ENCODE results near the gene BAZ2A.

The BAZ2A gene

DNA sequence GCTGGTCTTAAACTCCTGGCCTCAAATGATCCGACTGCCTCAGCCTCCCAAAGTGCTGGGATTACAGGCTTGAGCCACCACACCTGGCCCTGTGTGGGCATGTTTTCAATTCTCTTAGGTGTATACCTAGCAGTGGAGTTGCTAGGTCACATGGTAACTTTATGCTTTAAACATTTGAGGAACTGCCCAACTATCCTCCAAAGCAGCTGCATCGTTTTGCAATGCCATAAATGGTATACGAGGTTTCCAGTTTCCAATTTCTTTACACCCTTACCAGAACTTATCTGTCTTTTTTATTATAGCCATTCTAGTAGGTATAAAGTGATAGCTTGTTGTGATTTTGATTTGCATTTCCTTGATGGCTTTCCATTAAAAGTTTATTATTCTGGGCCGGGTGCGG lies 83.4 kb downstream of the BAZ2A start:
- Histone ChIP-seq H3K9me2 (replicated peaks; ENCODE audit: low read depth, low read length) (no peaks in the 10 kb centered on the region), H3K9ac (ENCODE audit: low read depth, low read length, poor library complexity, severe bottlenecking) (no peak overlapping the region), H3K4me3 (ENCODE audit: low read length, poor library complexity, severe bottlenecking) (no peak overlapping the region), H3K4me2 (ENCODE audit: low read depth, low read length, poor library complexity, severe bottlenecking) (no peak overlapping the region), H3K27me3 (ENCODE audit: insufficient read depth, low read length, poor library complexity, severe bottlenecking) (no peaks in the 10 kb centered on the region), H3K4me1 (ENCODE audit: insufficient read depth, low read length, poor library complexity, severe bottlenecking) (no peaks in the 10 kb centered on the region), H2AFZ (ENCODE audit: low read length) (no peak overlapping the region), H3K79me2 (ENCODE audit: insufficient read depth, low read length) (no peaks in the 10 kb centered on the region), H3K9me3 (ENCODE audit: insufficient read depth, low read depth, low read length) (no peaks in the 10 kb centered on the region), H4K20me1 (ENCODE audit: insufficient read depth, low read length, poor library complexity, severe bottlenecking) (no peaks in the 10 kb centered on the region), H3K36me3 (ENCODE audit: insufficient read depth, low read length) (no peaks in the 10 kb centered on the region), H3F3A (ENCODE audit: low read depth) (no peaks in the 10 kb centered on the region)
- no peak for TF ChIP-seq EZH2phosphoT487 (IDR thresholded peaks at IDR 0.05; ENCODE audit: borderline replicate concordance)
- TF ChIP-seq, protein P1, sequence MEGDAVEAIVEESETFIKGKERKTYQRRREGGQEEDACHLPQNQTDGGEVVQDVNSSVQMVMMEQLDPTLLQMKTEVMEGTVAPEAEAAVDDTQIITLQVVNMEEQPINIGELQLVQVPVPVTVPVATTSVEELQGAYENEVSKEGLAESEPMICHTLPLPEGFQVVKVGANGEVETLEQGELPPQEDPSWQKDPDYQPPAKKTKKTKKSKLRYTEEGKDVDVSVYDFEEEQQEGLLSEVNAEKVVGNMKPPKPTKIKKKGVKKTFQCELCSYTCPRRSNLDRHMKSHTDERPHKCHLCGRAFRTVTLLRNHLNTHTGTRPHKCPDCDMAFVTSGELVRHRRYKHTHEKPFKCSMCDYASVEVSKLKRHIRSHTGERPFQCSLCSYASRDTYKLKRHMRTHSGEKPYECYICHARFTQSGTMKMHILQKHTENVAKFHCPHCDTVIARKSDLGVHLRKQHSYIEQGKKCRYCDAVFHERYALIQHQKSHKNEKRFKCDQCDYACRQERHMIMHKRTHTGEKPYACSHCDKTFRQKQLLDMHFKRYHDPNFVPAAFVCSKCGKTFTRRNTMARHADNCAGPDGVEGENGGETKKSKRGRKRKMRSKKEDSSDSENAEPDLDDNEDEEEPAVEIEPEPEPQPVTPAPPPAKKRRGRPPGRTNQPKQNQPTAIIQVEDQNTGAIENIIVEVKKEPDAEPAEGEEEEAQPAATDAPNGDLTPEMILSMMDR (conservative IDR thresholded peaks at IDR 0.05; ENCODE audit: low read length): no peak
